Central memory CD4-positive, alpha-beta T cell (primary cell): ENCODE results near the gene ADTRP.
"Not testable (repeated sequence)": the region's sequence is repeated elsewhere in the genome, so short reads cannot be mapped to it uniquely, and the experiment has no call there.

ENCODE experiments used
- DNase-seq: peaks from one replicate; pipeline ENCODE4 v3.0.0; 2022

ADTRP gene

DNA sequence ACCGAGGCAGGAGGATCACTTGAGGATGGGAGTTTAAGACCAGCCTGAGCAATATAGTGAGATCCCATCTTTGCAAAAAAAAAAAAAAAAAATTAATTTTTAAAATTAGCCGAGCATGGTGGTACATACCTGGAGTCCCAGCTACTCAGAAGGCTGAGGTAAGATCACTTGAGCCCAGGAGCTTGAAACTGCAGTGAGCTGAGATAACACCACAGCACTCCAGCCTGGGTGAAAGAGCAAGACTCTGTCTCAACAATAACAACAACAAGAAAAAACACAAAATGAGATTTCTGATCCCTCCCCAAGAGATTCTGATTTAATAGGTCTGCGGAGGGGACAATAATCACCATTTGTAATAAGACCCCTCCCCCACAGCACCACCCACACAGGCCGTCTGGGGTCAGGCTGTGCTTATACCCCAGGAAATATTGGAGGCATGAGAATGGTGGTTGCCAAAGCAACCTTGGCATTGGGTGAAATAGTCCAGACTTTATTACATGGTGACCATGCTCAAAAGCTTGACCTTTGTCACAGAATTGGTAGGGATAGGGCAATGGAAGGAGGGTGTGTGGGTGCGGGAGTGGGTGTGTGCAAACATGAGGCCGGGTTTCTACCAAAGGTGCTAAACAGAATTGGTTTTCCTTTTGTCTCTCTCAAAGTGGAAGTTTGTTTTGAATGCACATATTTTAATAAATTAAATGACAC, 24.4 kb upstream of the ADTRP start:
- no peak for DNase-seq

DNA sequence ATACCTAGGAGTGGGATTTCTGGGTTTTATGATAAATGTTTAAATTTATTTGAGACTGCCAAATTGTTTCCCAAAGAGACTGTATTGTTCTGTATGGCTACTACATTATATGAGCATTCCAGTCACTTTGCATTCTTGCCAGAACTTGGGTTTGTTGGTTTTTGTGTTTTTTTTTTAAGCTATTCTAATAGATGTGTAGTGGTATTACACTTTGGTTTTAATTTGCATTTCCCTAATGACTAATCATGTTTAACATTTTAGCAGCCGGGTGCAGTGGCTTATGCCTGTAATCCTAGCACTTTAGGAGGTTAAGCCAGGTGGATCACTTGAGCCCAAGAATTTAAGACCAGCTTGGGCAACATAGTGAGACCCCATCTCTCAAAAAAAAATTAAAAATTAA, 21.9 kb upstream of the ADTRP start:
- DNase-seq, result not testable (repeated sequence)

DNA sequence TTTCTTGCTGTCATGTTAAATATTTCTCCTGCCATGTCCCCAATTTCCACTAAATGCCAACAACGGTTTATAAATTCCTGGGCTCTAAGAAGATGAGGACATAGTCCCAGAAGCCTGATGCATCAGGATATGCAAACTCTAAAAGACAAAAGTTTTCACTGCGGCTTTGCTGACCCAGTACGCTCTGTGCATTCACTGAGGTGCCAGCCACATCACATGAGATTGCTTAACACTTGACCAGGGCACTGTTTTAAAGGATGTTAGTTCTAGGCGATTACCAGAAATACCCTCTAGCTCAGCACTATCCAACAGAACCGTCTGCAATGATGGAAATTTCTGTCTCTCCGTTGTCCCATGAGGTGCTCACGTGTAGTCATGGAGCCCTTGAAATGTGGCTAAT, 19.9 kb upstream of the ADTRP start:
- DNase-seq, result no peak

DNA sequence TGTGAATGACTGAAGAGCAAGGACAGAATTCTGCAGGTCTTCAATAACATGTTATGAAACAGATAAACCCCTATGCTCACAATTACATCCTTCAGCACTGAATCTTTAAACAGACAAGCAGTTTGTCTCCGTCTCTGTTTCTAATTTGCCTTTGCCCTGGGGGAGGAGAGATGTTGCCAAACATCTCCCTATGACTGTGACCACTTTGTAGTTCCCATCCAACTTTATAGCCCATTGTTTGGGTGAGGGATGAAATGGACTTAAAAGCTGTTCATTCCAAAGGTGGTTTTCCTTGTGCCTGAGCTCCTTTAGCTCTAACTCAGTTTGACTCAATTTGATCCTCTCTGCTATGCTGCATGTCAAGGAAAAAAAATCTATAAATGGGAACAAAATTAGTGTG, 19.5 kb upstream of the ADTRP start:
- no peak for DNase-seq

DNA sequence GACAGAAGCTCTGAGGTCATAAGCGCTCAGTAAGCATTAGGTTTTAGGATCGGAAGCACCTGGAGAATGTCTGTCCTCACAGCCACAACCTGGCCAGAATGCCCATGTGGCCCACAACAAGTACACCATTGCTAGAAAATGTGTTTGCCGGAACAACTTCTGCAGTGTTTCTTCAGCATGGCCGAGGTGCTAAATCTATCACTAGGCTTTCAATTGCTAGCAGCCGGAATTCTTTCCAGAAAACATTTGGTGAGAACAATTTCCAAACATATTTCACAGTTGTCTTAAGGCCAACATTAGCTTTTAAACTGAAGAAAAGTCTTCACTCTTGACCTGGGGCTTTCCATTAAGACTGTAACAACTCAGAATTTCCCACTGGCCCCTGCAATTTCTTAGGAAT, 18.2 kb upstream of the ADTRP start:
- no peak for DNase-seq

DNA sequence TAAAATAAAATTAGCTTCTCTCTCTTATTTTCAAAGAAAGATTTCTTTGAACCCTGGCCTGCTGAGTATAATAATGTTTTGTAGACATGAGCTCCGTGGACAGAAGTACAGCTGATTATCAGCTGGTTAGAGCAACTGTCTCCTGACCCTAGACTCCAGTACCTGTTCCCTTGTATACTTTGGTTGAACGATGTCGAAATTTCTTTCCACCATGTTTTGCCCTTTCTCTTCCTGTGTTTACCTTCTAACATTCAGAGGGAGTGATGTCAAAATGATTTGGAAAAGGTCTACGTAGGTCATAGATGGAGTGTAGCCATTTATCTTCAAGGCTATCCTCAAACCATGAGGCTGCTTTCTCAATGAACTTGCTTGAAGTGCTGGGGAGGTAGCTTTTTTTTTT, 16.8 kb upstream of the ADTRP start:
- no peak for DNase-seq

DNA sequence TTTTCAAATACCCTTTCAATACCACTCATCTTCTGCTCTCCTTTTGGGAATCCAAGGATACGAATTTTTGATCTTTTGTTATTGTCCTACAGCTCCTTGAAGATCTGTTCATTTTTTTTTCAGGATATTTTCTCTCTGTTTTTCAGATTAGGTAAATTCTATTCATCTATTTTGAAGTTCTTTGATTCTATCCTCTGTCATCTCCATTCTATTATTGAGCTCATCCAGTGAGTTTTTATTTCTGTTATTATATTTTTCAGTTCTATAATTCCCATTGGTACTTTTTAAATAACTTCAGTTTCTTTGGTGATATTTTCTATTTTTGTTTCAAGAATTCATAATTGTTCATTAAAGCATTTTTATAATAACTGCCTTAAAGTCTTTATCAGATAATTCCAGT, 14.7 kb upstream of the ADTRP start:
- no peak for DNase-seq

DNA sequence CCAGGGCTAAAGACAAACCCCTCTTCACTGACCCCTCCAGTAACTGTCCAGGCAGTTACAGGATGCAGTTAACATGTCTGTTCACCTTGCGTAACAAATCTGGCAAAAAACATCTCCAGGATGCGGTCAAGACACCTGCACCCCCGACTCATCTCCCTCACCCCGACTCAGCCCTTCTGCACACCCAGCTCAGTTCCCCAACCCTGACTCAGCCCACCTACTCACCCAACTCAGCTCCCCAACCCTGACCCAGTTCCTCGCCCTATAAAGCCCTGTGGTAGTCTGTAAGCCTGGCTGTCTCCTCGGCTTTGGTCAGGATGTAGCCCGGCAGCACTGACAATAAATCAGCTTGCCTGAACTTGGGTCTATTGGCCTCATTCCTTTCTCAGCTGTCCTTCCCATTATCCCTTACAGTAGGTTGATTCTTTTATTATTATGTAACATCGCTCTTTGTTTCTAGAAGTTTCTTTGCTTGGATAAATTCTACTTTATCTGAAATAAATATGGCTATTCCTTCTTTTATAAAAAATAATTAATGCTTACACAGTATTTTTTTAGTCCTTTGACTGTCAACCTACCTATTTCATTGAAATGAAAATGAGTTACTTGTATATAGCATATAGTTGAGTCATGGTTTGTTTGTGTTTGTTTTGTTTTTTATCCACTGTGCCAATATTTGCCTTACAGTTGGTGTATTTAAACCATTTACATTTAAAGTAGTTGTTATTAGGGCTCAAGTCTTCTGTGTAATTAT, 12.9 kb upstream of the ADTRP start:
- DNase-seq, result no peak

DNA sequence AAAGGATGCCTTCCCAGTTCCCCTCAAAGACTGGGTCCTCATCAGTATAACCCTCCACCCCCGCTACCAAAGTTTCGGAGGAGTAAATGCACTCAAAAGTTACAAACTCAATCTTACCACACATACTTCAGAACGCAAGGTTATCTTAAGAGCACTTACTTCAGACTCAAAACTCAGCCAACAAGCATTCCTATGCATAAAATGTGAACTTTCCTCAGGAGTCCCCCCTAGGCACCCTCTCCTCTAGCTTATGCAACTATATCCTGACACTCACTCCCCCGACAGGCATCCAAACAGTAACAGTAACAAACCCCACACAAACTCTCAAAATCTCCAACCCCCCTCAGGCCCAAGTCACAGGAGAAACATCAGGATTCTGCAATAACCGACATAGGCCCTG, 11.1 kb upstream of the ADTRP start:
- DNase-seq, result no peak

DNA sequence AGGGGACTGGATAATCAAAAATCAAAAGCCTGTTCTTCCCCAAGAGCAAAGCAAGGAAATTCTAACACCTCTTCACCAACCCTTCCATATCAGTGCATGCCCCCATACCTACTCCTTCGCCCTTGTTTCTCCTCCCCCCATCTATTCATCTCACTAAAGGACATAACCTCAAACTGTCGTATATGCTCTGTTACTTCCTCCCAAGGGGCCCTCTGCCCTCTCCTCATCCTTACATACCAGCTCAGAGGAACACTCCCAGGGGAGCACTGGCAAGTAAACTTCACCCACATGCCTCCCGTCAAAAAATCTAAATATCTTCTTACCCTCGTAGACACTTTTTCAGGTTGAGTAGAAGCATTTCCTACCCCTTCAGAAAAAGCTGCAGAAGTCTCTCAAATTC, 9.4 kb upstream of the ADTRP start:
- DNase-seq, result no peak

DNA sequence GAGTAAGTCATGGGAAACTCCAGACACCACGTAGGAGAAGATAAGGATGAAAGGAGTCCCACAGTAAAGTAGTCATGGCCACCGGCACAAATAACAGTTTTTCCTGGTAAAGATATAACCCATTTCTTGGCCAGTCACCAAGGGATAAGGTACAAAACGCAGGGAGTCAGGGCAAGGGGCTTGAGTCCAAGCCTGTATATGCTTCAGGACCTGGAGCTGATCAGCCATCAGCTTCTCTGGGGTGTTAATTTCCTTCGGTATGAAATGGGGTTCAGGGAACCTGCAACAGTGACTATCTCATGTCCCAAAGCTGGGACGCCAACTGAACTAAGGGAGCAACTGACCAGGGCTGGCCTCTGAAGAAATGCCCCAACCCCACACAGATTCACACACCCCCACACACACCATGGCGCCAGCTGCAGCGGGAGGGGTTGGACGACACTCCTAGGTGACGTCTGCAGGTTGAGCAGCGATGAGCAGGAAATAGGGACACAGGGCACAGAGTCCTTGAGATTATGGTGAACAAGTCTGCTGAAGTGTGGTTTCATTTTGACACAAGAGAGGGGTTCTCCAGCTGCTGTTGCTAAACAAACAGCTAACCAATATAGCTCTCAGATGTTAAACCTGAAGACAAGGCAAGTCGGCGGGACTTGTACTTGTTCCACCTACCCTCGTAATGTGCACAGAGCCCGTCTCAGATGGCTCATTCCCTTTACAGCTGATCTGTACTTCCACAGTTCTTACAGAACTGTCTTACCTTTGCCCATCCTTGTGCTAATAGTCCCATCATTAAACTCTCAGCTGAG, 7.4 kb upstream of the ADTRP start:
- DNase-seq, result peak; percentile 44

DNA sequence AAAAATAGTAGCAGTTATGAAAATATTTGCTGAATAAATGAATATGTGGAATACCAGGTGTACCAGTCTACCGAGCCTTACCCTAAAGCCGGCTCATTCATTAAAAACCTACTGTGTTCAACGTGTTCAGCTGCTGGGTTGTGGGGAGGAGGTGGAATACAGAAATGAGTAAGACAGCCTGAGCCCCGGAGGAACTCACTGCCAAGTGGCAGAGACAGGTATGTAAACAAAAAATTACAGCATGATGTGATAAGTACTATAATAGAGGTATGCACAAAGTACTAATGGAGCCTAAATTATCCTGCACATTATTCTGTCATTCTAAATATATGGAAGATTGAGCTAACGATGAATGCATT, 6.8 kb upstream of the ADTRP start:
- DNase-seq, result no peak

DNA sequence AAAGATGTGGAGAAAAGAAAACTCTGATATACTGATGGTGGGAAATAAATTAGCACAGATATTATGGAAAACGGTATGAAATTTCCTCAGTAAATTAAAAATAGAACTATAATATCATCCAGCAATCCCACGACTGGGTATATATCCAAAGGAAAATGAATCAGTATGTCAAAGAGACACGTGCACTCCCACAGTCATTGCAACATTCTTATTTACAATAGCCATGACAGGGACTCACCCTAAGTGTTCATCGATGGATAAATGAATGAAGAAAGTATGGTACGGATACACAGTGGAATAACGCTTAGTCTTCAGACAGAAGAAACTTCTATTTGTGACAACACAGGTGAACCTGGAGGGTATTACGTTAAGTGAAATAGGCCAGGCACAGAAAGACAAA, 5.7 kb upstream of the ADTRP start:
- no peak for DNase-seq

DNA sequence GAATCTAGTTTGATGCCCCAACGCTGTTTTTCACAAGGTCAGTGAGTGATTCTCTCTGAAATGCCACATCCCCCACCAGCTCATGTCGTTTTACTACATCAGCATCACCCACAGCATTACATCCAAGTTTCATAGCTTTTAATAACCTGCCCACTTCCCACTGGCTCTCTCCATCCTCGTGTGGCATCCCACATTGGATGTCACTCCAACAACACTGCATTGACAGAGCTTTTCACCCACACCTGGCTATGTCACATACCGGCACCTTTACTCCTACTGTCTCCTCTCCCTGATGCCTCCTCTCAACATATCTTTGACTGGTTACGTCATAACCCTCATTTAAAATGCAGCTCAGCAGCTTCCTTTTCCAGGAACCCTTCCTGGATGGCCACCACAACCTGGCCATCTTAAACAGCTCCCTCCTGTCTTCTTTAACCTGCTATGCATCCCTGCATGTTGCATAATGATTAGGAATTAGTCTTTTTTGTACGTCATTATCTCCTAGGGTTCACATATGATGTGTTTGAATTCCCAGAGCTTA, 5.0 kb upstream of the ADTRP start:
- no peak for DNase-seq

DNA sequence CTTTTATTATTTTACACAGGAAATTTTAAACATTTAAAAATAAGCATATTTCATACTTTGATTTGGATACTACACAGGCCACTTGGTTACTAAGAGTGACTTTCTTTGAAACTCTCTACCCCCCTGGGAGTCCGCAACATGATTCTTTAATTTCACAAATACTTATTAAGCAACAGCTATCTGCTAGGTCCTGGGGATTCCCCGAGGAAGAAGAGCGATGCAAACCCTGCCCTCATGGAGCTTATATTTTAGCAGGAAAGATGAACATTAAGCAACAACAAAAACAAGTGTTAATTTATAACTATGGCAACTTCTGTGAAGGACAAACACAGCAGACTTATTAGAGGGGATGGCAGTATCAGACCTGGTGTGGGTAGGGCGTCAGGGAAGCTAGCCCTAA, 3.9 kb upstream of the ADTRP start:
- DNase-seq, result no peak

DNA sequence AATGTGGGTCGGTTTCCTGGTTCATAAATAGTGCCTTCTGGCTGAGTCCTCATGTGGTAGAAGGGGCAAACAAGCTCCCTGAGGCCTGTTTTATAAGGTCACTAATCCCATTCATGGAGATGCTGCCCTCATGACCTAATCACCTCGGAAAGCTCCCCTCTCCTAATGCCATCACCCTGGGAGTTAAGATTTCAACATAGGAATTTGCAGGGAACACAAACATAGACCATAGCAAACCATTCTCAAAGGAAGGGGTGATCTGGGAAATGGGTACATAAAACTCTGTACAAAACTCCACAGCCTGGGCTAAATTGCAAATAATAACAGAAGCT, 1.5 kb upstream of the ADTRP start:
- no peak for DNase-seq

DNA sequence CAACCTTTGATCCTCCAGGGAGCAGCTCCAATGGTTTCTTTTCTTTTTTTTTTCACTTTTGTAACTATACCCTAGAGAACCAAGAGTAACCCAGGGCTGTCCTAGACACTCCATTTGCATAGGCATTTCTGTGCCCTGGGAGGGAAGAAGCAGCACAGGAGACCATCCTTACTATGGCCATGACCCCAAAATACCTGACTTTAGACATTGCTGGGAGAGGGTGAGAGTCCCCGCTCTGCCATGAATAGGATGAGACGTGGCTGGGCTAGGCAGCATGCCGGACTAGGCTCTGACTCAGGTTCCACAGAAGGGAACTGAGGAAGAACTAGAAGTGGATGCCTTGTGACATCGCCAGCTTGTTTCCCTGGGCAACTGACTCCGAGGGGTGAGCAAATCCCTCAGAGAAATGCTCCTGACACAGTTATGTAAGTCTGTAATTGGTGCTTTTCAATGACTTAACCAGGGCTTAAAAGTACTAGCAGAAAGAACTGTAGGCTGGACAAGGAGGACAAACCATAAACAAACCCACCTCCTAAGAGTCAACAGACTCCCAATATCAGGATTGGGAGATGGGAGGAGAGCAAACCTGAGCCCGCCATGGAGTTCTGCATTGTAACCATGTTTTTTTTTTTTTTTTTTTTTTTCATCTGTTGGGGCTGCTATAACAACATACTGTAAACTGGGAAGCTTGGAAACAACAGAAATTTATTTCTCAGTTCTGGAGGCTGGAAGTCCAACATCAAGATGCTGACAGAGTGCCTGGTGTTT, 910 bp upstream of the ADTRP start:
- no peak for DNase-seq

DNA sequence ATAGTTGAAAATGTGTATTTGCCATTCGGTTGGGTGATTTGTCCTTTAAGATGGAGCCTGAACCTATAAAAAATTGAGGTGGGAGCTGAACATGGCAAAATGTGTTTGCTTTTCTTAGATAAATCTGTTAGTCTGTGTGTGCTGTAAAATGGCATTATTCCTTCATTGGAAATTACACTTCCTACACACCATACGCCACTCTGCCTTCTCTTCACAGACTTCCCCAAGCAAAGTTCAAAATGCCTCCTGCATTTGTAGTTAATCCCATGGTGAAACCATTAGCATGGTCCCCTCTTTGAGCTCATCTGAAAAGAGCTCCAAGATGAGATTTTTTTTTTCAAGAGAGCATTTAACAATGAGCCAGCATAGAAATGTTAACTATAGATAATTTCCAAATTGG, 567 bp downstream of the ADTRP start:
- DNase-seq, result no peak

DNA sequence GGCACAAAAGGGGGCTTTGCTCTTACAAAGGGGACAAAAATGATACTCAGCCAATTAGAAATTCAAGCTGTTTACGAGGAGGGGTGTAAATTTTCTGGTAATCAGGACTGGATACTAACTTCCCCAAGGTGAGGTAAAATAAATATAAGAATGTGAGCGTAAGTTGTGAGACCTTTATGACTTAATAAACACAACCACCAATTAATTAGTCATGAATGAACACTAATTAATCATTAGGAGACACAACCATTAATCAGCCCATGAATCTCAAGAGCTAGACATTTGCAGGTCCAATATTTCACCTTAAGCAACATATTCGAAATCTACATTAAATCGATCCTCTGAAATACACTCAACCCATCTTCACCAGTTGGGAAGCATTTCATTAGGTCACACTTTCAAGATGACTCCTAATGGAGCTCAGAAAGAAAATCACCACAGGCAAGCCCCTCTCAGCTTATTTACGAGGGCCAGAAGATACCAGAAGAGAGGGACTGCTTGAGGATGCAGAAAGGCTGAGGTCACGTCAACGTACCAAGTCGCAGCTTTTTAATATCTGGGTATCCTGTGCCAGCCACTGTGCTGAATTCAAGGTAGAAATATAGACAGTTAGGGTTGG, 2.7 kb downstream of the ADTRP start:
- DNase-seq, result no peak

DNA sequence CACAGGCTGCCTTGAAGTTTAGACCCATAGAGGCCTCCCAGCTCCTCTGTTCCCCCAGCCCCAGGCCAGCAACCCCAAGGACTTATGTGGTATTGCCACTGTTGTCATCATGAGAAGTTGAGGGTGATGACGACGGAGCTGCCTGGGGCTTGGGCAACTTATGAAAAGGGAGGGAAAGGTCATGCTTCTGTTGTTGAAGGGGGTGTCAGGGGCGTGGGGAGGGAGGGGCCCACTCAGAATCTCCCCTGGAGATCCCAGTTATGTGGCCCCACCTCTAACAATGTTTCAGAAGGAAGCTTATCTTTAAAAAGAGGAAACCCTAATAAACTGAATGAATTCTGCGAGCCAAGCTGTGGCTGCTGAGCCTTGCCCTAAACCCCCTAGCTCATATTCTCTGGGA, 4.2 kb downstream of the ADTRP start:
- no peak for DNase-seq

DNA sequence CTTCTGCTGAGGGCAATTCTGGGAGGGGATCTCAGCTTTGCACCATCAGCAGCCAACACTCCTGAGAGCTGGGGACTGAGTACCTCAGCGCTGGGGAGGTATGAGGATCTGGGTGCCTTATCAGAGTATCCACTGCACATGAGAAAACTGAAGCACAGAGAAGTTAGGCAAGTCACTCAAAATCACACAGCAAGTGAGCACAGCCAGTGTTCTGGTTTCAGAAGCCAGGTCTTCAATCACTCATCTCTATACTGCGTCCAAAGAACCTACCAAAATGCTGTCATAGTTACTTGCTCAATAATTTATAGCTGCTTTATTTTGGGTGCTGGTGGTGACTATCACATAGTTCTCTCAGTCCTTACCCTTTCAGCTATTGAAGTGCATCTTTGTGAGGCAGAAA, 5.0 kb downstream of the ADTRP start:
- DNase-seq, result no peak

DNA sequence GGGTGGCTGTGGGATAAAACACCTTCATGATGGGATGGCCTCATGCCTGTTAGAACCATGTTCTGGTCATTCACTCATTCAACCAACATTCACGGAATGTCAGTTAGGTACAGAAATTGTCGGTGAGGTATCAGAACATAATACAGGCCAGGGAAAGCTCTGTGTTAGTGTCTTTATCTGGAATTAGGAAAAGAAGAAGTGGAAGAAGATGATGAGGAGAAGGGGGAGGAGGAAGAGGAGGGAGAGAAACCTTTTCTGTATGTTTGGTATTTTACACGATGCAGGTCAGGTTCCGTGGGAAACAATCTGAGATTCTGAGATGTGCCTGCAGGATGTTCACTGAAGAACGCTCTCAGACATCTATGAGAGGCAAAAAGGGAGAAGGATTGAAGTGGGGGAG, 5.6 kb downstream of the ADTRP start:
- DNase-seq, result no peak
